ENCODE results near the gene ENPP6.
"Not testable (repeated sequence)": the region's sequence is repeated elsewhere in the genome, so short reads cannot be mapped to it uniquely, and the experiment has no call there.

ENPP6 gene

GRCh38 chr4:184235526-184235925 is 17.9 kb upstream of the ENPP6 start:
- no peak for DNase-seq

- DNase-seq: no peak
Observed at GRCh38 chr4:184234155-184234554, 16.5 kb upstream of the ENPP6 start.

GRCh38 chr4:184232975-184233374 is 15.3 kb upstream of the ENPP6 start:
- no peak for DNase-seq

- DNase-seq: no peak
Observed at GRCh38 chr4:184232202-184232601, 14.5 kb upstream of the ENPP6 start.

- DNase-seq: no peak
Observed at GRCh38 chr4:184231573-184231972, 13.9 kb upstream of the ENPP6 start.

GRCh38 chr4:184228056-184228705 is 10.5 kb upstream of the ENPP6 start:
- DNase-seq: no peak

GRCh38 chr4:184216515-184216914 is 1.2 kb downstream of the ENPP6 start:
- no peak for DNase-seq

GRCh38 chr4:184215709-184216328 is 1.9 kb downstream of the ENPP6 start:
- no peak for DNase-seq

GRCh38 chr4:184214931-184215330 is 2.7 kb downstream of the ENPP6 start:
- DNase-seq: no peak

GRCh38 chr4:184207734-184208607 is 9.7 kb downstream of the ENPP6 start:
- not testable (repeated sequence) for DNase-seq

GRCh38 chr4:184205243-184205642 is 12.4 kb downstream of the ENPP6 start:
- DNase-seq: no peak

- no peak for DNase-seq
Observed at GRCh38 chr4:184203300-184203699, 14.4 kb downstream of the ENPP6 start.

GRCh38 chr4:184201179-184201578 is 16.5 kb downstream of the ENPP6 start:
- no peak for DNase-seq

- no peak for DNase-seq
Observed at GRCh38 chr4:184200296-184200695, 17.4 kb downstream of the ENPP6 start.

GRCh38 chr4:184199780-184200179 is 17.9 kb downstream of the ENPP6 start:
- DNase-seq: no peak

- DNase-seq: no peak
Observed at GRCh38 chr4:184198190-184198589, 19.5 kb downstream of the ENPP6 start.

- no peak for DNase-seq
Observed at GRCh38 chr4:184197536-184198082, 20.1 kb downstream of the ENPP6 start.

GRCh38 chr4:184196730-184197385 is 20.8 kb downstream of the ENPP6 start:
- DNase-seq: no peak

GRCh38 chr4:184193556-184194525 is 23.8 kb downstream of the ENPP6 start:
- no peak for DNase-seq

- DNase-seq: no peak
Observed at GRCh38 chr4:184192933-184193332, 24.7 kb downstream of the ENPP6 start.

GRCh38 chr4:184191267-184191666 is 26.4 kb downstream of the ENPP6 start:
- DNase-seq: no peak

- DNase-seq: no peak
Observed at GRCh38 chr4:184190711-184191110, 27.0 kb downstream of the ENPP6 start.
